Measurements from ENCODE around the gene ARHGEF6.

DNA sequence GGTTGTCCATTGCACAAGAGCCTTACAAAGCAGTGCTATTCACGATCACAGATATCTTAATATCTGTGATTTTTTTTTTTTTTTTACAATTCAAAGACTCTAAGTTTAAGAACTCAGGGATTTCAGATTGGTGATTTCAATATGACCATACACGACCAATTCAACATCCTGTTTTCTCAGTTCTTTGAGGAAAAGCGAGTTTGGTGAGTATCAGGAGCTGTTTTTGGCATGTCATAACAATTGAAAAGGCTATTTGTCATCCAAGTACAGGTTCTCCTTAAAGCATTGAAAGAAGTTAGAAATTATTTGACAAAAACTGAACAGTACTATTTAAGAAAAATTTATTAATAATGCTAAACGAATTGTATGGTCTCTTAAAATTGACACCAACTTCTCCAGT is 9.1 kb upstream of the ARHGEF6 start:
- TF ChIP-seq CTCF (IDR thresholded peaks at IDR 0.05; ENCODE audit: insufficient read depth, low read depth, low read length) (no peak), EZH2 (IDR thresholded peaks at IDR 0.05; ENCODE audit: insufficient read depth, low read length) (no peak)

Data from astrocyte (in vitro differentiated cells and primary cell).